Measurements from ENCODE around the gene PELO.

Gene PELO

DNA sequence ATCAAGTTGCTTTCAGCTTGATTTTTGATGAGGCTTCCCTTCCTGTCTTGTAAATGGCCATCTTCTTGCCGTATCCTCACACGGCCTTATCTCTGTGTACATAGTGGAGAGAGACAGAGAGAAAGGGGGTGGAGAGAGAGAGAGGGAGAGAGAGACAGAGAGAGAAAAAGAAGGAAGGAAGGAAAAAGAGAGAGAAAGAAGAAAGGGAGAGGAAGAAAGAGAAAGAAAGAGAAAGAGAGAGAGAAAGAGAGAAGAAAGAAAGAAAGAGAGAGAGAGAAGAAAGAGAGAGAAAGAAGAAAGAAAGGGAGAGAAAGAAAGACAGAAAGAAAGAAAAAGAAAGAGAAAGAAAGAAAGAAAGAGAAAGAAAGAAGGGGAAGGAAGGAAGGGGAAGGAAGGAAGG lies 46.6 kb downstream of the PELO start:
- no peak for DNase-seq

DNA sequence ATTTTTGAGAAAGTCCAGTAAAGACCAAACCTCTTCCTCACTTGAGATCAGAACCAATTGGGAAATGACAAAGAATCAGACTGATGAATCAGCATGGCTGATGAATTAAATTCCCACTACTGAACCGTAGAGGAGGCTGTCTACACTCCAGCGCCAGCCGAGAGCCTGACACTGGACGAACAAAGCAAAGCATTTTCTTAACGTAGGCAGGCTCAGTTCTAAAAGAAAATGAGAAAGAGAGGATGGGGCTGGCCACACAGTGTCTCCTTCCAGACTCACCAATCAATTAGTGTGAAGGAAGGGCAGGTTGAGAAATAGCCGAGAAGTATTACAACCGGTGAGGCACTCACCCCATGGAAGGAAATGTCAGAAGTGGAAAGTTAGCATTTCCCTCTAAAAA lies 49.4 kb downstream of the PELO start:
- DNase-seq = no peak
